Activated naive CD4-positive, alpha-beta T cell treated with anti-CD3 and anti-CD28 coated beads, Interleukin-2, amount 10 ng/mL, durations not matched to agents 7 days and 5 days (primary cell): Measurements from ENCODE around the gene MACO1.
"Not testable (repeated sequence)": the region's sequence is repeated elsewhere in the genome, so short reads cannot be mapped to it uniquely, and the experiment has no call there.

Experiments used
- CTCF ChIA-PET: fragments of 350-600 bp; sonication (Branson Sonifier 250); formaldehyde crosslinking; loops from one replicate; lab custom pipeline; 2021; ENCODE audit warnings: antibody characterized with exemption; lab: Charles Lee
- DNase-seq: peaks from one replicate; pipeline ENCODE4 v3.0.0-alpha.2; 2020
- H3K27ac Mint-ChIP-seq: one replicate; pipeline ENCODE4 v1.8.0; 2021; ENCODE audit warnings: mild to moderate bottlenecking, moderate library complexity, mixed read lengths
- H3K27me3 Mint-ChIP-seq: one replicate; pipeline ENCODE4 v1.8.0; 2021; ENCODE audit warnings: mild to moderate bottlenecking, mixed read lengths
- H3K36me3 Mint-ChIP-seq: one replicate; pipeline ENCODE4 v1.8.0; 2021; ENCODE audit warnings: mixed read lengths
- H3K4me1 Mint-ChIP-seq: one replicate; pipeline ENCODE4 v1.8.0; 2021; ENCODE audit warnings: mixed read lengths
- H3K4me3 Mint-ChIP-seq: one replicate; pipeline ENCODE4 v1.8.0; 2021; ENCODE audit warnings: mild to moderate bottlenecking, moderate library complexity, mixed read lengths
- H3K9me3 Mint-ChIP-seq: one replicate; pipeline ENCODE4 v1.8.0; 2021; ENCODE audit warnings: mixed read lengths

The MACO1 gene

GRCh38 chr1:25502957-25503356 lies 72.3 kb downstream of the MACO1 start:
- peaks cover 6% of the 10 kb centered on the region for H3K27me3 Mint-ChIP-seq
- CTCF ChIA-PET, result interaction anchor here (0.6 to 6.5 kb wide), 4 partner anchors 10 to 306 kb away, joined by 3 to 58 read pairs (median 6); no protein-coding TSS in a partner anchor
- H3K4me3 Mint-ChIP-seq, result no peak overlapping the region
- no peak overlapping the region for H3K27ac Mint-ChIP-seq
- H3K36me3 Mint-ChIP-seq, result peaks cover 22% of the 10 kb centered on the region
- peaks cover 27% of the 10 kb centered on the region for H3K4me1 Mint-ChIP-seq
- no peaks in the 10 kb centered on the region for H3K9me3 Mint-ChIP-seq
- DNase-seq, result no peak

DNA sequence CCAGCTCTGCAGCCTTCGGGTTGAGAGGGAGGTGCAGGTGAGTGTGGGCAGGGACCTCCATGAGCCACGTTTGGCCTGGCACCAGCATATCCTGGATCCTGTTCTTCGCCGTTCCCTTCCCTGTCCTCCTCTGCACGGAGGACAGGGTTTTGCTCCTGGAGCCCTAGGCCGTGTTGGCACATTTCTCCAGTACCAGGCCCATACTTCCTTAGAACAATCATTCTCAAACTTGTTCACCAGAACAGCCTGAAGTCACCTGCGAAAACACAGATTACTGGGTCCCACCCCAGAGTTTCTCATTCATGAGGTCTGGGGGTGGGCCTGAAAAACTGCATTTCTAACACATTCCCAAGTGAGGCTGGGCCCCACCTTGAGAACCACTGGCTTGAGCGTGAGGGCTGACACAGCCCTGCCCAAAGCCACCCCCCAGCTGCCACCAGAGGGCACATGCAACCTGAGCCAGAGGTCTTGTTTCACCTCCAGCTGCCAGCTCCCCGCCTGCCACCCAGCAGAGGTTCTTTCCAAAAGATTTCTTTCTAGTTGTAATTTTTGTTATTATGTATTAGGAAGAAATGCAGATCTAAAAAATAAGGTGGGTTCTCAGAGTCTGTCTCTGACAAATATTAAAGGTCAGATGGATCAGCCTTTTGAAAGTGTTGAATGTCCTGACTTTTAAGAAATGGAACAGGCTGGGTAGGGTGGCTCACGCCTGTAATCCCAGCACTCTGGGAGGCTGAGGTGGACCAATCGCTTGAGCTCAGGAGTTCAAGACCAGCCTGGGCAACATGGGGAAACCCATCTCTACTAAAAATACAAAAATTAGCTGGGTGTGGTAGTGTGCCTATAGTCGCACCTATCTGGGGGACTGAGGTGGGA lies 73.1 kb downstream of the MACO1 start:
- Mint-ChIP-seq H3K27ac (no peak overlapping the region), H3K27me3 (peaks cover 6% of the 10 kb centered on the region), H3K4me3 (no peak overlapping the region), H3K9me3 (no peaks in the 10 kb centered on the region), H3K36me3 (peaks cover 16% of the 10 kb centered on the region), H3K4me1 (peaks cover 27% of the 10 kb centered on the region)
- CTCF ChIA-PET, result interaction anchor here (0.9 to 6.5 kb wide), 8 partner anchors 10 to 308 kb away, joined by 3 to 58 read pairs (median 4); no protein-coding TSS in a partner anchor
- peak; percentile 83 for DNase-seq

GRCh38 chr1:25504706-25505595 lies 74.3 kb downstream of the MACO1 start:
- H3K9me3 Mint-ChIP-seq, result no peaks in the 10 kb centered on the region
- no peak overlapping the region for H3K4me3 Mint-ChIP-seq
- H3K27ac Mint-ChIP-seq, result no peak overlapping the region
- DNase-seq, result no peak
- peaks cover 12% of the 10 kb centered on the region for H3K36me3 Mint-ChIP-seq
- CTCF ChIA-PET, result interaction anchor here (0.7 to 6.5 kb wide), 8 partner anchors 14 to 307 kb away, joined by 3 to 58 read pairs (median 4); no protein-coding TSS in a partner anchor
- peaks cover 6% of the 10 kb centered on the region for H3K27me3 Mint-ChIP-seq
- H3K4me1 Mint-ChIP-seq, result peaks cover 27% of the 10 kb centered on the region

DNA sequence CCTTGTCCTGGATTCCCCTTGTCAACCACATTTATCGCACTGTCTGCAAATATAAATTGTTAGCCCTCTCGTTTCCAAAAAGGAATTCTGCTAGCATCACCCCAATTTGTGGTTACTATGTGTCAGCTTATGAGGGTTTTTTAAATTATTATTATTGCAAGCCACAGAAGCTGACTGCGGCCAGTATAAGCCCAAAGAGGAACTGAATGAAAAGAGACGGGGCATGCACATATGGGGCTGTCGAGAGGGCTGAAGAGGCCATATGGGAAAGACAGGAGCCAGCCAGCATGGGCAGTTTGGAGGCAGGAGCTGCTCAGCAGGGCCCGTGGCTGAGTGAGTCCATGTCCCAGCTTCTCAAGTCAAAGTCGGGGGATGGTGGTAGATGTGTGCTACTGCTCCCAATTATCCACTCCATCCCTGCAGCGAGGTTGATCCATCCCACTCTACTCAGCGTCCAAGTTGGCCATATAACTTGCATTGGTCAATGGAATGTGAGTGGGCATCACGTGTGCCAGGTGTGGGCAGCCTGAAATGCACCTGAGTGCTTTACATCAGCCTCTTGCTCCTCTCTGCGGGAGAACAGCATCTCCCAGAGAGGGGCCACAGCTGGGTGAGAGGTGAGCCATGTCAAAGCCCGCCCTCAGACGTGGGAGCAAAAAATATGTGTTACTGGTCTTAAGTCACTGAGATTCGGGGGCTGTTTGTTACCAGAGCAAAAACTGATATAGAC lies 75.1 kb downstream of the MACO1 start:
- peaks cover 25% of the 10 kb centered on the region for H3K4me1 Mint-ChIP-seq
- peaks cover 6% of the 10 kb centered on the region for H3K27me3 Mint-ChIP-seq
- H3K27ac Mint-ChIP-seq, result peak overlapping the region; percentile 74
- H3K9me3 Mint-ChIP-seq, result no peaks in the 10 kb centered on the region
- DNase-seq, result no peak
- CTCF ChIA-PET, result interaction anchor here (1.0 to 6.5 kb wide), 4 partner anchors 13 to 304 kb away, joined by 3 to 58 read pairs (median 7); no protein-coding TSS in a partner anchor
- no peak overlapping the region for H3K4me3 Mint-ChIP-seq
- peaks cover 4% of the 10 kb centered on the region for H3K36me3 Mint-ChIP-seq

DNA sequence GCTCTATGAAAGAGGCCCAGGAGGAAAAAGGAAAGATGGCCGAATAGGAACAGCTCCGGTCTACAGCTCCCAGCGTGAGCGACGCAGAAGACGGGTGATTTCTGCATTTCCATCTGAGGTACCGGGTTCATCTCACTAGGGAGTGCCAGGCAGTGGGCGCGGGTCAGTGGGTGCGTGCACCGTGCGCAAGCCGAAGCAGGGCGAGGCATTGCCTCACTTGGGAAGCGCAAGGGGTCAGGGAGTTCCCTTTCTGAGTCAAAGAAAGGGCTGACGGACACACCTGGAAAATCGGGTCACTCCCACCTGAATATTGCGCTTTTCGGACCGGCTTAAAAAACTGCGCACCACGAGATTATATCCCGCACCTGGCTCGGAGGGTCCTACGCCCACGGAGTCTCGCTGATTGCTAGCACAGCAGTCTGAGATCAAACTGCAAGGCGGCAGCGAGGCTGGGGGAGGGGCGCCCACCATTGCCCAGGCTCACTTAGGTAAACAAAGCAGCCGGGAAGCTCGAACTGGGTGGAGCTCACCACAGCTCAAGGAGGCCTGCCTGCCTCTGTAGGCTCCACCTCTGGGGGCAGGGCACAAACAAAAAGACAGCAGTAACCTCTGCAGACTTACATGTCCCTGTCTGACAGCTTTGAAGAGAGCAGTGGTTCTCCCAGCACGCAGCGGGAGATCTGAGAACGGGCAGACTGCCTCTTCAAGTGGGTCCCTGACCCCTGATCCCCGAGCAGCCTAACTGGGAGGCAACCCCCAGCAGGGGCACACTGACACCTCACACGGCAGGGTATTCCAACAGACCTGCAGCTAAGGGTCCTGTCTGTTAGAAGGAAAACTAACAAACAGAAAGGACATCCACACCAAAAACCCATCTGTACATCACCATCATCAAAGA lies 76.1 kb downstream of the MACO1 start:
- H3K36me3 Mint-ChIP-seq, H3K9me3 Mint-ChIP-seq, H3K27me3 Mint-ChIP-seq: not testable (repeated sequence)
- DNase-seq, result peak; percentile 65
- Mint-ChIP-seq H3K27ac (peak overlapping the region; percentile 74), H3K4me1 (peaks cover 25% of the 10 kb centered on the region), H3K4me3 (peak overlapping the region; percentile 35)
- CTCF ChIA-PET, result interaction anchor here (6.5 kb wide), 1 partner anchor 12 kb away, joined by 58 read pairs; no protein-coding TSS in a partner anchor

GRCh38 chr1:25513666-25514065 lies 83.0 kb downstream of the MACO1 start:
- no peak for DNase-seq
- H3K36me3 Mint-ChIP-seq, result no peaks in the 10 kb centered on the region
- peaks cover 33% of the 10 kb centered on the region for H3K27me3 Mint-ChIP-seq
- H3K9me3 Mint-ChIP-seq, result no peaks in the 10 kb centered on the region
- CTCF ChIA-PET, result interaction anchor here (0.7 to 1.9 kb wide), 2 partner anchors 10 to 27 kb away, joined by 4 read pairs; no protein-coding TSS in a partner anchor
- no peak overlapping the region for H3K4me3 Mint-ChIP-seq
- no peaks in the 10 kb centered on the region for H3K4me1 Mint-ChIP-seq
- H3K27ac Mint-ChIP-seq, result no peak overlapping the region

DNA sequence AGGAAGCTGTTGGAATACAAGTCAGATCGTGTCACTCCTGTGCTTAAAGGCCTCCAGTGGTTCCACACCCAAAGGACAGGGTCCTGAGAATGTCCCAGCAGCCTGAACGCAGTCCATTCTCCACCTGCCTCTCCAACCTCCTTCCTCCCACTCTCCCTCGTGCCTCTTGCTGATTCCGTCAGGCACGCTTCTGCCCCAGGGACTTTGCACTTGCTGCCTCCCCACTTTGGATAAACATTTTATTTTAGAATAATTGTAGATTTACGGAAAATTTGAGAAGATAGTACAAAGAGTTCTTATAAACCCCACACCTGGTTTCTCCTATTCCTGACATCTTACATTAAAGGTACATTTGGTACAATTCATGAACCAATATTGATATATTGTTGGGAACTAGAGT lies 84.3 kb downstream of the MACO1 start:
- CTCF ChIA-PET, result interaction anchor here (8.1 kb wide), 1 partner anchor 11 kb away, joined by 58 read pairs; no protein-coding TSS in a partner anchor
- H3K9me3 Mint-ChIP-seq, result no peaks in the 10 kb centered on the region
- H3K4me1 Mint-ChIP-seq, result no peaks in the 10 kb centered on the region
- H3K27ac Mint-ChIP-seq, result no peak overlapping the region
- no peak for DNase-seq
- H3K36me3 Mint-ChIP-seq, result no peaks in the 10 kb centered on the region
- peaks cover 33% of the 10 kb centered on the region for H3K27me3 Mint-ChIP-seq
- H3K4me3 Mint-ChIP-seq, result no peak overlapping the region

DNA sequence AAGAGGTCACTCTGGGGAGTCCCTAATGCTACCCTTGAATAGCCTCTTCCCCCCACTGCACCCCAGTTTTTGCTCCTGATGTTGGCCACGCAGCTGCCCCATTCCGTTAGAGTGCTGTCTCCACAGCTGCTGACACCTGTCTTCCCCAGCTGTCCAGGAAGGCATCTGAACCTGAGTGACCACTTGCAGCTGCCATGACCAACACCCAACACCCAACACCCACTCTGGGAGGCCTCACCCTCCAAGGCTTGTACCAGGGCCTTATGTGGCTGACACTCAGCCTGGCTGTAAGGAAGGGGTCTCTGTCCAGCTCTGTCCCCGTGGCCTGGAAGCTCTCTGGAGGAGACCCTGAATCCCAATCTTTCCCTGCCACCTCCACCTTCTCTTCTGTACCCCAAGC lies 86.0 kb downstream of the MACO1 start:
- H3K9me3 Mint-ChIP-seq, result no peaks in the 10 kb centered on the region
- H3K27me3 Mint-ChIP-seq, result peaks cover 36% of the 10 kb centered on the region
- H3K27ac Mint-ChIP-seq, result no peak overlapping the region
- CTCF ChIA-PET, result interaction anchor here (0.9 to 8.1 kb wide), 5 partner anchors 12 to 39 kb away, joined by 3 to 58 read pairs (median 3); no protein-coding TSS in a partner anchor
- H3K4me3 Mint-ChIP-seq, result no peak overlapping the region
- peaks cover 5% of the 10 kb centered on the region for H3K4me1 Mint-ChIP-seq
- H3K36me3 Mint-ChIP-seq, result no peaks in the 10 kb centered on the region
- DNase-seq, result no peak

- no peak for DNase-seq
Measured at GRCh38 chr1:25517476-25518394, 87.0 kb downstream of the MACO1 start.

DNA sequence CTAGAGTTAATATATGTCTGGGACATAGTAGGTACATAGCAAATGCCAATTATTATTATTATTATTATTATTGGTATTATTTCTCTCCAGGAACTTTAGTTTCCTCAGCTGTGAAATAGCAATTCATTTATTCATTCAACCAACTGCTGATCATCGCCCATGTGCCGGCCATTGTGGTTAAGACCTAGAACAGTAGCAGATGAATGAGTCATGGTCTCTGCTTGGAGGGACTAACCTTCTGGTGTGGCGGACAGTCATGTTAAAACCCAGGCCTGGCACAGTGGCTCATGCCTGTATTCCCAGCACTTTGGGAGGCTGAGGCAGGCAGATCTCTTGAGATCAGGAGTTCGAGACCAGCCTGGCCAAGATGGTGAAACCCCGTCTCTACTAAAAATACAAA lies 88.9 kb downstream of the MACO1 start:
- CTCF ChIA-PET, result interaction anchor here (0.5 to 8.1 kb wide), 8 partner anchors 15 to 287 kb away, joined by 3 to 58 read pairs (median 4); no protein-coding TSS in a partner anchor
- Mint-ChIP-seq H3K36me3 (no peaks in the 10 kb centered on the region), H3K27me3 (peaks cover 38% of the 10 kb centered on the region), H3K4me1 (peaks cover 5% of the 10 kb centered on the region), H3K9me3 (no peaks in the 10 kb centered on the region), H3K27ac (no peak overlapping the region), H3K4me3 (no peak overlapping the region)
- DNase-seq, result no peak

More at GRCh38 chr1:25517476-25518394, 87.0 kb downstream of the MACO1 start:
- Mint-ChIP-seq H3K36me3 (no peaks in the 10 kb centered on the region), H3K9me3 (no peaks in the 10 kb centered on the region), H3K27ac (no peak overlapping the region), H3K27me3 (peaks cover 41% of the 10 kb centered on the region), H3K4me3 (no peak overlapping the region), H3K4me1 (peaks cover 5% of the 10 kb centered on the region)
- CTCF ChIA-PET, result interaction anchor here (1.1 to 8.1 kb wide), 2 partner anchors 13 to 25 kb away, joined by 3 to 58 read pairs; no protein-coding TSS in a partner anchor

- Mint-ChIP-seq H3K4me1 (peaks cover 7% of the 10 kb centered on the region), H3K36me3 (no peaks in the 10 kb centered on the region), H3K9me3 (peaks cover 4% of the 10 kb centered on the region), H3K27me3 (peaks cover 40% of the 10 kb centered on the region), H3K27ac (no peak overlapping the region), H3K4me3 (no peak overlapping the region)
- peak; percentile 82 for DNase-seq
- CTCF ChIA-PET, result interaction anchor here (0.6 to 8.1 kb wide), 20 partner anchors 12 to 290 kb away, joined by 3 to 58 read pairs (median 3); no protein-coding TSS in a partner anchor
Measured at GRCh38 chr1:25520446-25521061, 89.9 kb downstream of the MACO1 start.
